Lower lobe of right lung (tissue), 2 donors: ENCODE data around the gene MX2. TPM values are rescaled to one million over a fixed set of nuclear protein-coding genes. Genes with fewer than 3 reads are reported as not detected.

Experiments used
- ATAC-seq, 2 donors: fragments of 200-7000 bp; cut with Tn5 transposase; one replicate each; pipeline ENCODE4 v1.9.1; 2020 to 2022; ENCODE audit warnings: mild to moderate bottlenecking in 2 of 2, moderate library complexity in 2 of 2
- DNase-seq: peaks from one replicate; pipeline ENCODE4 v3.0.0-alpha.2; 2020
- H3K27ac ChIP-seq: fragments of 200-600 bp; one replicate; pipeline ENCODE4 v1.8.0; 2022
- H3K27me3 ChIP-seq: fragments of 200-600 bp; one replicate; pipeline ENCODE4 v1.8.0; 2022; ENCODE audit warnings: low read depth
- H3K36me3 ChIP-seq: fragments of 200-600 bp; one replicate; pipeline ENCODE4 v1.8.0; 2022; ENCODE audit warnings: mild to moderate bottlenecking
- H3K4me1 ChIP-seq: fragments of 200-600 bp; one replicate; pipeline ENCODE4 v1.8.0; 2022
- H3K4me3 ChIP-seq: fragments of 200-600 bp; one replicate; pipeline ENCODE4 v1.8.0; 2022; ENCODE audit warnings: mild to moderate bottlenecking
- H3K9me3 ChIP-seq: fragments of 200-600 bp; one replicate; pipeline ENCODE4 v1.8.0; 2022
- CTCF ChIP-seq: fragments of 200-600 bp; IDR thresholded peaks from one replicate; pipeline ENCODE4 v1.8.0; 2022; ENCODE audit warnings: antibody characterized with exemption, mild to moderate bottlenecking
- intact Hi-C: fragments of 100-400 bp; cut with DNase I; formaldehyde crosslinking; loops from one replicate; pipeline ENCODE4 v1.11.0; 2022
- total RNA-seq: library from RNA; stranded (reverse); fragmentation: NEBNext Ultra II Directional; extraction: Animal tissue kit (Norgen Biotek cat#: 25700); gene quantifications from one replicate; pipeline ENCODE4 v1.2.1, GENCODE V29; 2021
- donor health status: DM: no; HTN: yes; CAD: no; lungs with severe emphysema.

MX2 gene
- total RNA-seq, 1 donor from 2014 or later: 35.5 TPM

GRCh38 chr21:41399246-41399800, 37.5 kb downstream of the MX2 start:
- TF ChIP-seq CTCF: no peak
- Histone ChIP-seq H3K9me3 (no peaks in the 10 kb centered on the region), H3K4me1 (peaks cover 20% of the 10 kb centered on the region), H3K4me3 (no peak overlapping the region), H3K27ac (no peak overlapping the region), H3K36me3 (peaks cover 47% of the 10 kb centered on the region), H3K27me3 (no peaks in the 10 kb centered on the region)
- ATAC-seq (no peak), DNase-seq (no peak)
- intact Hi-C loops: no loop called here

- no peaks in the 10 kb centered on the region for H3K27me3 ChIP-seq
- H3K36me3 ChIP-seq: peaks cover 35% of the 10 kb centered on the region
- H3K4me3 ChIP-seq: no peak overlapping the region
- H3K9me3 ChIP-seq: no peaks in the 10 kb centered on the region
- intact Hi-C loops: no loop called here
- H3K27ac ChIP-seq: no peak overlapping the region
- ATAC-seq (no peak), DNase-seq (no peak)
- H3K4me1 ChIP-seq: peaks cover 8% of the 10 kb centered on the region
- TF ChIP-seq CTCF: no peak
Measured at GRCh38 chr21:41402231-41402630, 40.4 kb downstream of the MX2 start.

- Histone ChIP-seq H3K27me3 (no peaks in the 10 kb centered on the region), H3K4me1 (peaks cover 2% of the 10 kb centered on the region), H3K36me3 (peaks cover 40% of the 10 kb centered on the region), H3K27ac (no peak overlapping the region), H3K4me3 (no peak overlapping the region), H3K9me3 (no peaks in the 10 kb centered on the region)
- intact Hi-C loops: no loop called here
- no peak for ATAC-seq
- no peak for DNase-seq
- TF ChIP-seq CTCF: no peak
Measured at GRCh38 chr21:41402796-41403195, 41.0 kb downstream of the MX2 start.

- no peak overlapping the region for H3K27ac ChIP-seq
- H3K4me3 ChIP-seq: no peak overlapping the region
- peaks cover 46% of the 10 kb centered on the region for H3K36me3 ChIP-seq
- intact Hi-C loops: no loop called here
- ATAC-seq (no peak), DNase-seq (no peak)
- H3K9me3 ChIP-seq: no peaks in the 10 kb centered on the region
- TF ChIP-seq CTCF: no peak
- H3K27me3 ChIP-seq: no peaks in the 10 kb centered on the region
- H3K4me1 ChIP-seq: no peaks in the 10 kb centered on the region
Measured at GRCh38 chr21:41403331-41403730, 41.5 kb downstream of the MX2 start.

- peaks cover 52% of the 10 kb centered on the region for H3K36me3 ChIP-seq
- intact Hi-C loops: no loop called here
- no peak overlapping the region for H3K27ac ChIP-seq
Measured at GRCh38 chr21:41403966-41404365, 42.1 kb downstream of the MX2 start.

More at GRCh38 chr21:41403966-41404365, 42.1 kb downstream of the MX2 start:
- DNase-seq (no peak), ATAC-seq (no peak)
- no peaks in the 10 kb centered on the region for H3K27me3 ChIP-seq
- H3K9me3 ChIP-seq: no peaks in the 10 kb centered on the region
- H3K4me3 ChIP-seq: no peak overlapping the region
- no peaks in the 10 kb centered on the region for H3K4me1 ChIP-seq
- no peak for TF ChIP-seq CTCF
